H1 (cell line): Measurements from ENCODE around the gene HLA-DQA2. TPM values are rescaled to one million over a fixed set of nuclear protein-coding genes. Genes with fewer than 3 reads are reported as not detected.

Source experiments
- ATF2 ChIP-seq: IDR thresholded peaks from 2 replicates; pipeline ENCODE4 v1.6.1; 2012; ENCODE audit warnings: low read length, inconsistent platforms
- JUN ChIP-seq: IDR thresholded peaks from 2 replicates; pipeline ENCODE4 v1.6.1; 2011; ENCODE audit warnings: low read depth, mild to moderate bottlenecking, improper control_type of control experiment, low read length
- KDM5A ChIP-seq: fragments of 200-600 bp; IDR thresholded peaks from 2 replicates; pipeline ENCODE4 v1.7.1; 2012; ENCODE audit warnings: mild to moderate bottlenecking, low read length, inconsistent platforms, mixed read lengths
- polyA plus RNA-seq, 7 experiments: library from polyadenylated mRNA; depleted of rRNA in 3 of 7; stranded (reverse) in 5 of 7; unstranded in 2 of 7; fragments of >200 nt in 5 of 7; fragments of 200-250 nt in 2 of 7; gene quantifications; 1 replicate in 5 of 7; 2 replicates in 1 of 7; 4 replicates in 1 of 7; pipeline versions ENCODE4 v1.2.1 to v1.2.3, GENCODE V29; 2011 to 2013; ENCODE audit warnings: missing spikeins in 2 of 7, mixed read lengths in 2 of 7
- total RNA-seq: library from RNA; stranded (reverse); fragmentation: NEBNext Ultra II Directional; extraction: Animal tissue kit (Norgen Biotek cat#: 25700); gene quantifications from 2 replicates; pipeline ENCODE4 v1.2.1, GENCODE V29; 2021

The HLA-DQA2 gene
- total and polyA plus RNA-seq, 2 of the 8 experiments (the other 6 are each of a cell fraction or from before 2014, with no cell fraction given): not detected

GRCh38 chr6:32752580-32752979 lies 11.4 kb downstream of the HLA-DQA2 start (continued):
- TF ChIP-seq ATF2: no peak
- TF ChIP-seq JUN: no peak
- no peak for TF ChIP-seq KDM5A
